HG02852 (cell line): ENCODE measurements around the gene MAGI1.
"Not testable (repeated sequence)": the region's sequence is repeated elsewhere in the genome, so short reads cannot be mapped to it uniquely, and the experiment has no call there.

ENCODE experiments used
- ATAC-seq: cut with Tn5 transposase; IDR thresholded peaks from one replicate; pipeline ENCODE4 v1.9.1; 2021; ENCODE audit warnings: mild to moderate bottlenecking, moderate library complexity; ENCODE audit not compliant: unreplicated experiment

Gene MAGI1

DNA sequence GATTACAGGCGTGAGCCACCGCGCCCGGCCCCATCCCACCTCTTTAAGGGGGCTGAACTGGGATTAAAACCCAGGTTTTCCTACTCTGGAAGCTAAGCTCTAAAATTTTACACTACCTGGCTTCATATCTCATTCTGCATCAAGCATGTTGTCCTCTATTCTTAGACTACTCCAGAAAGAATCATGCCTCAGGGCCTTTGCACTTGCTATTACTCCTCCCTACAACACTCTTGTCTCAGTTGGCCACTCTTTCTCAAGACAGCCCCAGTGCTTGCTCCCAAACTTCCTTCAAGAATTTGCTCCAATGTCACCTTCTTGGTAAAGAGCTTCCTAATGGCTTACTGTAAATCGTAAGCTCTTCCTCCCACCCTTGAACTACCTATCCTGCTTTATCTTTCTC lies 521.7 kb downstream of the MAGI1 start:
- no peak for ATAC-seq

DNA sequence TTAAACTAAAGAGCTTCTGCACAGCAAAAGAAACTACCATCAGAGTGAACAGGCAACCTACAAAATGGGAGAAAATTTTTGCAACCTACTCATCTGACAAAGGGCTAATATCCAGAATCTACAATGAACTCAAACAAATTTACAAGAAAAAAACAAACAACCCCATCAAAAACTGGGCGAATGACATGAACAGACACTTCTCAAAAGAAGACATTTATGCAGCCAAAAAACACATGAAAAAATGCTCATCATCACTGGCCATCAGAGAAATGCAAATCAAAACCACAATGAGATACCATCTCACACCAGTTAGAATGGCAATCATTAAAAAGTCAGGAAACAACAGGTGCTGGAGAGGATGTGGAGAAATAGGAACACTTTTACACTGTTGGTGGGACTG lies 524.4 kb downstream of the MAGI1 start:
- not testable (repeated sequence) for ATAC-seq

- ATAC-seq, result not testable (repeated sequence)
Measured at GRCh38 chr3:65509423-65509794, 529.3 kb downstream of the MAGI1 start.

GRCh38 chr3:65508750-65509422 lies 529.8 kb downstream of the MAGI1 start:
- ATAC-seq, result no peak

DNA sequence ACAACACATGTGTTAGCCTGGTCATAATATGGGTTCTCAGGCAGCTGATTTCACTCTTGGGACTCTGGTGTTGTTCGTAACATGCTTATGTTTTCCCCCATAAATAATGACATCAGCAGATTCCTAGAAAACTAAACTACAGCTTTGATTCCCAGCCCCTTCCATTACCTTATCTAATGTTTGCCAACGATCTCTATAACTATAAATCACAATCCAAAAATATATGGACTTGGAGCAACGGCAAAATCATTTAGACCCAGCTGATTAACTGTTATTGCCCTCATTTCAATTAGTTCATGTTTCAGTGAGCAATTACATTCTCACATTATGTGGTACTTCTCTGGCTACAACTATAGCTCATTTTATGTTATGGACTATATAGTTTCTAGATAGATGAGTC lies 531.3 kb downstream of the MAGI1 start:
- no peak for ATAC-seq

- ATAC-seq, result no peak
Measured at GRCh38 chr3:65503776-65504175, 534.9 kb downstream of the MAGI1 start.

DNA sequence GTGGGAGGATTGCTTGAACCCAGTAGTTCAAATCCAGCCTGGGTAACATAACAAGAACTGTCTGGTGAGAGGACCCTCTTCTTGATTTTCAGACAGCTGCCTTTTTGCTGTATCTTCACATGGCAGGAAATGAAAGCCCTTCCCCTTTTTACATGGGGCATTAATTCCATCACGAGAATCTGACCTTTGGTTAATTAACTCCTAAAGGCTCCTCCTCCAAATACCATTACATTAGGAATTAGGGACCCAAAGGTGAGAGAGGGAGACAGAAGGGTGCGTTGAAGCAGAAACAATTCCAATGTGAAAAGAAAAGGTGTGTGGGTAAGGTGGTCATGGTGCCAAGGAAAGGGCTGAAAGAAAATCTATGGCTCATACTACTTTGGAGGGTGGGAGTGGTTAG lies 536.2 kb downstream of the MAGI1 start:
- ATAC-seq, result no peak

DNA sequence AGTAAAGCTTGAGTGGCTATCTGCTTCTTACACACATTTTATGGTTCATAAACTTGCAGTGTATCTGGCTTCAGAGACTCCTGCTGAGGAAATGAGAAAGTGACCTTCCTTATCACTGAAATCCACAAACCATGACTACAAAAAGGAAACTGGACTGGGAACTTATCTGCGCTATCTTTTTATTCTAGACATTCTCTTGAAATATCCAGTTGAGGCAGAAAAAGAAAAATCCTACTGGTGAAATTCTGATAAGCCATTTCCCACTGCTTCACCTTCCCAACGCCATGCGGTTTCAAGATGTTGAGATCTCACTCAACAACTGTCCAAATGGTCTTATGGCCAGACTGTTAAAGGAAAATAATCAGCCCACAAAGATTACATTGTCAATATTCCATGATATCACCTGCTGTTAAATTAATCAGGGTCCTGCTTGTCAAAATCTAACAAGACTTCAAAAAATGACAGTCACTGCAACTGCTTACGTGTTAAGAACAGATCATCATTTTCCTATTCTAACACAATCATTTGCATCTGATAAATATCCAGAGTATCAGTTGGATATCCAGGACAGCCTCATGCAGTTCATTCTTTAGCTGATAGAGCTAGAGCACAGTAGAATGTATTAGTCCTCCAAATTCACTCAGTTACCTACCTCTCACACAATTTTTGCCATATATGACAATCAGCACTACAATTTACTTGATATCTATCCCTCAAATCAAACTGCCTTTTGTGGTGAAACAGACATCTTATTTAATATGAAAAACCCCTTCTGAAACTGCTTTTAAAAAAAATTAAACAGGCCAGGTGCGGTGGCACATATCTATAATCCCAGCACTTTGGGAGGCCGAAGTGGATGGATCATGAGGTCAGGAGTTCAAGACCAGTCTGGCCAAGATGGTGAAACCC lies 538.1 kb downstream of the MAGI1 start:
- no peak for ATAC-seq

- ATAC-seq, result no peak
Measured at GRCh38 chr3:65497846-65498245, 540.9 kb downstream of the MAGI1 start.

DNA sequence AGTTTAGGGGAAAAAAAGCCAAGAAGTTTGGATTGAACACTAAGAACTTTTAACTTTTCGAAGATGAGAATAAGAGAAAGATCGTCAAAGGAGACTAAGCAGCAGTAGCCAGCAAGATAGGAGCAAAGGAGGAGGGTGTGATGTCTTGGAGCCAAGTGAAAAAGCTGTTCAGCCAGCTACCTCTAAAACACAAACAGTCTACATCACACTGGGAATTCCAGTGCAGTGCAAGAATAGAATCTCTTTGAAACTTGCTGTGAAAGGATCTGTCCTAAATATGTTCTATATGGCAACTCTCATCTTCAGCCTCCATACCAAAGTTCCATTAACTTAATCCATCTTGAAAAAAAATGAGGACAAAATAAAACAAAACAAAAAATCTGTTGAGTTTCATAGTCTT lies 541.5 kb downstream of the MAGI1 start:
- no peak for ATAC-seq

DNA sequence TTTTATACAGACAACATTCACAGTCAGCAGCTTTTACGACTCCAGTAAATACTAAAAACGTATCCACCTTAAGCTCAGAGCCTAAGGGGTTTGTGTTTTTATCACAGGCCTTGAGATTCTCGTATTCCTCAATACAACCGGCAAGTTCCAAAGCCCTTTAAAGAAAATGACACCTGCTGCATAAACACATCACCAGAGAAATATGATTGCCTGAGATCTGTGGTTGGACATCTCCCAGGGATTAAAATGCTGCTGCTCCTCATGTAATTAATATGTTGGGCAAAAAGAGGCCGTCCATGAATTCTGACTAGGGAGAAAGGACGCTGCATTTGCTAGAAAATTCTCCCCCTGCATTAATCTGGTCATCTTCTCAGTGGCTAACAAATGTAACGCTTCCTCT lies 544.8 kb downstream of the MAGI1 start:
- ATAC-seq, result no peak

DNA sequence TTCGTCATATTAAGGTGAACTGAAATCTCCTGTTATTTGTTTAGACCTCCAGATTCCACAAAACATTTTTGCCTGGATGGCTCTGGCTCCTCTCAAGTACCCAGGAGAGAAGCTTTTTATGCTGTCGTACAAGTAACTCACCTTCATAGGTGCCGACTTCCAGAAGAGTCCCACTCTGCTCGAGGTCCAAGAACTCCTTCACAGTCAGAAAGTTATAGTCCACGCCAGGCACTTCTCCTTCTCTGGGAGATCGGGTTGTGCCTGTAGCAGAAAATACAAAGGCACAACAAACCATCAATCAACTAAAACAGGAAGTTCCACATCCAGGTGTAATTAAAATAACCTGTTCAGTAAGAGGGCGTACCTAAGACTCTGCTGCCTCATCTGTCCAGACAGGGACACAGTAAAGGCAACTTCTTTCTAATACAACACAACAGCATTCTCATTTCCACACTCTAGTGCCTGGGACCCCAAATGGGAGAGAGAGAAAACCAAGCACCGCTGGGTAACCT lies 545.3 kb downstream of the MAGI1 start:
- no peak for ATAC-seq

GRCh38 chr3:65492249-65492648 lies 546.5 kb downstream of the MAGI1 start:
- ATAC-seq, result no peak

DNA sequence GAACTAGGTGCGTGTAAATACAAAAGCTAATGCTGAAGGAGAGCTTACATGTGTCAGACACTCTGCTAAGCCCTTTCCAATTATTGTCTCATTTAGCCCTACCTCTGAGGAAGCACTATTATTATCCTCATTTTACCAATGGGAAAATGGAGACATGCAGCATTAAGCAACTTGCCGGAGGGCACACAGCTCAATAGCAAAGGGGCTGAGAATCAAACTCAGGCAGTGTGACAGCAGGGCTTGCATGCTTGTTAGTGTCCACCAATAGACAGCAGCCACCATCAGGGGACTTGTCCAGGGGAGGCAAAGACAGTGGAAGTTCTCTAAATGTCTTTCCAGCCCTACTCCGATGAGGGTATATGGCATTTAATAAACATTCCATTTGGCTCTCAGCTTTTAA lies 548.6 kb downstream of the MAGI1 start:
- ATAC-seq, result no peak

- no peak for ATAC-seq
Measured at GRCh38 chr3:65489253-65489652, 549.5 kb downstream of the MAGI1 start.

- ATAC-seq, result no peak
Measured at GRCh38 chr3:65485826-65486469, 552.8 kb downstream of the MAGI1 start.

DNA sequence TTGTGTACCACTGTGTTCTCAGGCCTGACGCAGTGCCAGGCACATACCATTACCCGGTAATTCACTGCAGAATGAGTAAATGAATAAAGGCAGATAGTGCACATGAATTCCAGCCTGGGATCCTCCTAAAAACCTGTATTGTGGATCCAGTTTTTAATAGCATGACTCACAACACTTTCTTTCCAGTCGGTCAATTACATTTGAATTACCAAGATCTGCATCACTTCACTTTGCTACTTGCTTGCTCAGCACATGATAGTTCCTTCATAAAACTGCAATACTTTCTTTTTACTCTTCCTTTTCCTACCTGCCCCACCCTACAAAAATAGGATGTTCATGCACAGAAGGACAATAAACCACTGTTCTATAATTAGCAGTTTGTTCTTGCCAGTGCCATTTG lies 553.8 kb downstream of the MAGI1 start:
- no peak for ATAC-seq

DNA sequence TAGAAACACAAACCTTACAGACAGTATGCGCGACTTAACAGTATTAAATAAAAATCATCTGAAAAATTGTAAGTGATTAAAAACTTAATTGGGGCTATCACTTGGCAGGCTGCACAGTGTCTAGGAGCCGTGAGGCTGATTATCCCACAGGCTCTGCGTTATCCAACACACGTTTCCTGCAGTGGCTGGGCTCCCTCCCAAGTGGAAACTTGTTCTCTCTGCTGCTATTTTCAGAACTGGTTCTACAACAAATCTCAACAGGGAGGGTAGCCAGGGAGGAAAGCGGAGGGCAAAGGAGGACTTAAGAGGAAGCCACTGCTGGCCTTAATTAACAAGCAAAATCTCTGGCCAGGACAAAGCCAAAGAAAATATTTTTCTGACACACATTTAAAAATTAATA lies 555.2 kb downstream of the MAGI1 start:
- ATAC-seq, result no peak

DNA sequence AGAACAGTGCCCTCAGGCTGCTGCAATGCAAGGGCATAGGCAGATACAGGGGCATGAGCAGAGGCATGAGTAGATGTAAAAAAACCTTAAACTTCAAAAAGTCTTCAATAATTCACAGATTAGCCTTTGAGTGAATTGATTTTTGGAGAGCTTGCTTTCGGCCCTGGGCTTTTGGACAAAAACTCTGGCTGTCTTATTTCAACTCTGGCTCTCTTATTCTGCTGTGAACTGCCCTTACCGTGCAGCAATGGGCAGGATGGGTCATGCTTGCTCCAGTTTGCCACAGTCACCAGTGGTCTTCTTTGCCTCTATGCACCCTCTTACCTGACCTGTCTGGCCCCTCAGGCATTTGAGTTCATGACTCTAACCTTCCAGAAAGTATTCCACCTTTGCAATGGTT lies 555.7 kb downstream of the MAGI1 start:
- ATAC-seq, result no peak

GRCh38 chr3:65481085-65481484 lies 557.6 kb downstream of the MAGI1 start:
- ATAC-seq, result no peak

- no peak for ATAC-seq
Measured at GRCh38 chr3:65479990-65480389, 558.7 kb downstream of the MAGI1 start.
